ENCODE measurements around the gene NR5A2.

The NR5A2 gene

DNA sequence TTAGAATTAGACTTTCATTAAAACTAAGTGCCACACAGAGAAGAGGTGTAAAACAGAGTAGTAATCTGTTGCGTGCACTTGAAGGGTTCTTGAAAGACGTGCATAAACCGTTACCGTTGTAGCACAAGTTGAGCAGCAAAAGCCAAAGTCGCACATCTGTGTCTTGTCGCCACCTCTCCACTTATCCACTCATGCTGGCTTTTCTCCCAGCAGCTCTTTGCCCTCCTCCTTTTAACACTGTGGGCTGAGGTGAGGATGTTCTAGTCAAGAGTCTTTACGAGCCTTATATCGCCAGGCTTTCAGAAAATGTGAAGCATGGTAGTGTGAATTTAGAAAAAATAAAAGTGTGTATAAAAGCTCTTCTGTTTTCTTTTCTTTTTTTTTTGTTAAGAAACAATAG lies 48.0 kb downstream of the NR5A2 start:
- no peak for DNase-seq

DNA sequence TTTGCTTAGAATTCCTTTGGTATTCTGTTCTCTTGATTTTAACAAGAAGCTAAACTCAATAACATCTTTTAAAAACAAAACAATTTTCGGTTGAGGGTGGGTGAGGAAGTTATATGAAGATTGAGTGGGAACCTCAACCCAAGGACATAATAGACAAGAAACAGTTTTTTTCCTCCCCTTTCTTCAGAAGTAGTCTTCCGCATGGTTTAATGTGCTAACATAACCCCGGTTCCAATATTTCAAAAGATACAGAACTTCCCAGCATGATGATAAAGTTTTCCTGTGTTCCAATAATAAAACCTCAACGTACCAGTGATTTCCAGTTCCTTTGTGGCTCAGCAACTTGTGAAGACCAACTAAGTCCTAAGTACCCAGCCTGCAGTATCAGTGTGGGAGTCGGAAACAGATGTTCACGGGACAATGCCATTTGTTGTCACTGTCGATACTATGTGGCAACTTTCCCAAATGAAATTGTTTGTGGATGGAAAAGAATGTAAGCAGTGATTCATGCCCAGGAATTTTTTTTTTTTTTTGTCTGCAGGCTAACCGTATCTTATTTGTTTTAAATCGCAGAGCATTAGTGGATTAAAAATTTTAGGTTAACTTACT lies 48.5 kb downstream of the NR5A2 start:
- DNase-seq = no peak

DNA sequence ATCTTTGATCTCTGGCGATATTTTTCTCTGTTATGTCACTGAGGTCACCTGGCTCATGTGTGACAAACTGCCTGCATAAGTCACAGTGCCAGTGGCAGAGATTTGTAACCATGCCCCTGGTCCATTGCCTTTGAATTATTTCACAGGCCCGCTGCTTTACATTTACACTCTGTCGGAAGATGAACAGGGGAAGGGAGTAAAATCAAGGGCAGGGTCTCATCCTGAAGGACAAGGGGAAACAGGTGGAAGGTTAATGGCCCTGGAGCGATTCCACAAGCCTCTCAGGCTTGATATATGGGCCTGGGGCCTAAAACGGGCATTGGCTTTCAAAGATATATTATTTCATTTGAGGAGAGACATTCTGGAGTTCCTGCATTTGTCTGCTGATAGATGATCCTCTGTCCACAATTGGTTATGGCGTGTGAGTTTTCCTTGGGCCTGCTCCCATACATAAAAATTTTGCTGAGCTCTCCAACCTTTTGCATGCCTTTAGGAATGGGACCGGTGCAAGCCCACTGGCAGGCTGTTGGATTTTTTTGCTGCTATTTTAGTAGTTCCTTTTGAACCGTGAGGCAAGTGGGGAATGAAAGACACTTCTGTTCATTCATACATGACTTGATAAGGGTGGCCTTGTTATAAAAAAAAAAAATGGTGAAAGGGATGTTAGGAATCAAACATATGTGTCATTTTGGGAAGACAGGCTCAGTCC lies 51.9 kb downstream of the NR5A2 start:
- no peak for DNase-seq

DNA sequence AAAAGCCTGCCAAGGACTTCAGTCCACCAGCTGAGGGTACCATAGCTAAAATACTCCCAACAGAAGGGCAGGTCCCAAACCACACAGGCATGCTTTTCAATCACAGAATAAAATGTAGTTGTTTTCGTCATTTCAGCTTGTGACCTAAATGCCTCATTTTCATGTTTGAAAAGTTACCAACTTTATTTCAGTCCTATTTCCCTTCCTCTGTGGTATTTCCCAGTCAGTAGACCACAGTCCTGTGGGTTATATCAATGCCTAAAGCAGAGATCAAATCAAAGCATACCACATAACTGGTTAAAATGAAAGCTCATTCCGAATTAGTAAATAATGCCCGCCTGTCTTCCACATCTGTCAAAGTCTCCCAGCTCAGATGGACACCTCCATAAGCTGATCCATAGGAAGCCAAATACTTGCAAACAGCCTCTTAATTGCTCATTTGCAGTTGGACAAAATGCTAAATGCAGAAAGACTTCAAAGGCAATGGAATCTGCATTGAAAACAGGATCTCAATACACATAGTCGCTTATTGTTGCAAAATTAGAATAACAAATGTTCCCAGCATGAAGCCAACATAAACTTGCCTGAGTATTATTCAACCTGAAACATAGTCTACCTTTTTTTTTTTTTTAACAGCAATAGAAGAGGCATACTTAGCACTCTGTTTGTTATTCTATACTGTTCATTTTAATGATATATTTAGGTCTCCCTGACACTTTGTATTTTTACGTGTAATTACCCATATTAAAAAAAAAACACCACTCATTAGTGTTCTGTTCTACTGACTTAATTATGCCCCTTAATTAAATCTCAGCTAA lies 53.9 kb downstream of the NR5A2 start:
- DNase-seq = no peak

DNA sequence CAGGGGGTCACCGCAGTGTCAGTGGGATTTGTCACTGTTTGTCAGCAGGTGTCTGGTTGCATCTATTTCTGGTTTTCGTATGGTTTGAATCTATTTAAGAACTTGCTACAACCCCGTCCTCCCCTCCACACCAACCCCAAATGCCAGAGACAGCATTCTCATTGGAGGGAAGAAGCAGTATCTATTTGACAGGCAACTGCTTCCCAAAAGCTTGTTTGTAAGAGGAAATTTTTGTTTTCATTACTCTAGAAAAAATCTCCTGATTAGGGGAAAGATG lies 54.4 kb downstream of the NR5A2 start:
- no peak for DNase-seq

DNA sequence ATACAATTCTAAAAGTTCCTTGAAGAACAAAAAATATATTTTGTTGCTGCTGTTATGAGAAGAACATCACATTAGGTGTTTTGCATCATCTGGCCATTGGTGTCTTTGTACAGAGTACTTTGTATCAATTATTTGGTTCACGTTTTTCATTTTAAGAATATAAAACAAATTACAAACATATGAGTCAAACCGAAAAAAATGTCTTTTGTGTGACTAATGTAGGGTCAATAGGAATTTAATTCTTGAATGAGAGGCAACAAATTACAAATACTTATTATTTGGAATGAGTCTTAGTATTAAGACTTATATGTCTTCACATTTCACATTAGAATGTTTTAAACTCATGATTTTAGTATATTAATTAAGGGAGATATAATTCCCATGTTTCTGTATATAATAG lies 54.8 kb downstream of the NR5A2 start:
- no peak for DNase-seq

DNA sequence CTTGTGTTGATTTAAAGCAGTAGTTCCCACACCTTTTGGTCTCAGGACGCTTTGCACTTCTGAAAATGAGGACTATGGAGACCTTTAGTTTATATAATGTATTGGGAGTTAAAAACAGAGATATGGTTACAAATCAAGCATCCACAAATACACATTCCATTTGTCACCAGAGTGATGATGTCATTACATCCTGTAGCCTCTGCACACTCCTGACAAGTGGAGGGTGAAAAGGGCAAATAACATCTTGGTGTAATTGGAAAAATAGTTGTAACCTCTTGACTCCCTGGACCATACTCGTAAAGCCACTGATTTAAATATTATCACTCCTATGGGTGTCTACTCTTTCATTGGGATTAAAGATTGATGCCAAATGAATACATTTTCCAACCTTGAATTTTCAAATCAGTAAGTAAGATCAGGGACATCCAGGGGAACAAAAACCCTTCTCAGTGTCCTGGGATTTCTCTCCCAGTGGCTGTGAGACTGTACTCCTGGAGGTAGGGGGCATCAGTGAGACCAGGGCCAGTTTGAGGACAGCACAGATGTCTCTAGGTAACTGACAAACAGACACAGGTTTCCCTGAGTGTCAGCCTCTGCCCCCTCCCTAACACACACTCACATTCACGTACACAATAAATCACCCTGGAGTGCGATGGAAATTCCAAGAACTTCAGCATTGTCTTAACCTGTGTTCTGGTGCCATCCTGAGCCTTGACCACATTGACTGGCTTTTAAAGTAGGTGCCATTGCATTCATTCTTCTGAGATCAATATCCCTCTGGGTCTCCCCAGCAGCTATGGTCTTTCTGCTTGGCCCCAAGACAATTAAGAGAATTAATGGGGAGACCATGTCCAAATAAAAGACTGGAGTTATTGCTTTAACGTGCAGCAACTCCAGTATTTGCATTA lies 63.0 kb downstream of the NR5A2 start:
- DNase-seq = no peak

DNA sequence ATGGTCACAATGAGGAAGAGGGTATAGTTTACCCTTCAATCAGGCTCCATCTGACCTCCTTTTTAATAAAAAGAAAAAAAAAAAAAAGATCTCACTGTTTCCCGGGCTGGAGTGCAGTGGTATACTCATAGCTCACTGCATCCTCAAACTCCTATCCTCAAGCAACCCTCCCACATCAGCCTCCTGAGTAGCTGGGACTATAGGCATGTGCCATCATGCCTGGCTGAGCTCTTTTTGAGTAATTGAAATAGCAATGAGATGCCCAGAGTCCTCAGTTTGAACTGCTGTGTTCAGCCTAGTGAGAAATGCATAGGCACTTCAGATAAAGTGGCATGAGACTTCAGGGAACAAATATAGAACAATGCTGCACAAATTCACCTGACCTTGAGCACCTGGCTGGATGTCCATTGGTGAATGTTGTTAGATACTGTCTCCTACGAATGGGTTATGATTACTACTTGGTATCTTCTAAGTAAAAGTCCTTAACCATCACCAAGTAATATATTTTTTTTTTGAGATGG lies 67.6 kb downstream of the NR5A2 start:
- DNase-seq = no peak

DNA sequence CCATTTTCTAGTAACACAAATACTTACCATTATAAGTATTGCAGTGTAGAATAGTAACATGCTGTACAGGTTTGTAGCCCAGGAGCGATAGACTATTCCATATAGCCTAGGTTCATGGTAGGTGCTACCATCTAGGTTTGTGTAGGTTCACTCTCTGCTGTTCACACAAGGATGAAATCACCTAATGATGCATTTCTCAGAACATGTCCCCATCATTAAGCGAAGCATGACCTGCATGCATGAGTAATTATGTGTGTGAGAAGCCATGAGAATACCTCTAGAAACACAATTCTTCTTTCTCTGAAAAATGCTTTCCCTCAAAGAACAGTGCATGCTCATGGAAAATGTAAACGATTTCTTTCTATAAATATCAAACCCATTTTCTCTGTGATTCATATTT lies 69.3 kb downstream of the NR5A2 start:
- no peak for DNase-seq

DNA sequence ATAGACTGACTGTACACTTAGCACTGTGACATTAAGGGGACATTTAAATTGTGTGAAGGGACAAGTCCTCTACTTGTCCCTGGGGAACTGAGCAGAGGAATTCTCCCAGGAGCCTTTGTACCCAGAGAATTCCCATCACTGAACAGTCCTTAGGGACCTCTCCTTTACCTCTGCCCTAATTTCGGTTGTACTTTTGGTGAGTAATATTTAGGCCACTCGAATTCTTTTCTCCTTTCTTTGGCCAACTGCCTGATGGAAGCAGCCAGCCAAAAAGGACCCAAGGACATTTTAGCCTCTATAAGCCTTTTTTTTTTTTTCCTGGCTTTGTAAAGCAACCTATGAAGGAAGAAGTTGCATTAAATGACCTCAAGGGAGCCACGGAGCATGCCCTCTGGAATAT lies 71.5 kb downstream of the NR5A2 start:
- DNase-seq = no peak

DNA sequence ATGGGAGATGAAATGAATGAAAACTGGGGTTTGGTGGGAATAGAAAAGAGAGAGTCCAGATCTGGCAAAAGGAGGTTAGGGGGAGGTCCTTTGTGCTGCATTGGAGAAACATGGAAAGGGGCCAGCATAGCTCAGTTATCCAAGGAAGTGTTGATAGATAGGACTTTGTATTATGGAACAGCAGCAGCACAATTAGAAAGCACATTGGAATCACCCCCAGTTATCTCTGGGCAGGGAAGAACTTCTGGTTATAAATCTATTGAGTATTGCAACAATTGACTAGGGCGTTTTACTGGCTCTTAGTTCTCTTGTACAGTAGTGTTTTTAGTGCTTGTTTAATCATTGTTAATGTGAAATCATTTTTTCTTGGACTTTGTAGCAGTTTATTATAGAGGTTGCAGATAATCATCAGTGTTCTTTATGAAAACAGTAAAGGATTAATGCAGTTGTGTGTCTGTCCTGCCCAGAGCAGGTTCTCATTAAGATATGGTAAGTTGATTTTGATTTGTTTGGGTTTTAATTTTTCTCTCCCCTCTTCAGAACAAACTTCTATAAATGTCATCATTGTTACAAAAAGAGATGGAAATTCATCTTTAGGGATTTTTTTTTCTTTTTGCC lies 76.6 kb downstream of the NR5A2 start:
- DNase-seq = no peak

DNA sequence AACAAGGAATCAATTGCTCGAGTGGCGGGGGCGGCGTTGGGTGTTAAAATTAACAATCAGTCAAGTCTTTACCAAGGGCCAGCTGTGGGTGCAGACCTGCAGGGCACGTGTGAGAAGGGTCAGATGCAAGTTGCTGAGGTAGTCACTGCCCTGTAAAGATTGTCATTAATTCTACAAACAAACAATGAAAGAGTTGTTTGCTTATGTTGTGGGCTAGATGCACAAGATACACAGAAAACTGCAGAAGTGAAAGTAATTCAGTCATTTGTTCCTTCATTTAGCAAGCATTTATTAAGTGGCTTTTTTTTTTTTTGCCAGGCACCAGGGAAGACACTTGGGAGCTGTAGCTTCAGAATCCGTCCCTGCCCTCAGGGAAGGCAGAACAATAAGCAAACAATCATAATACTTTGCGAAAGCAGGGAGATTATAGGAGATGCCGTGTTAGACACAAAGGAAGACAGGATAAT lies 79.5 kb downstream of the NR5A2 start:
- no peak for DNase-seq

DNA sequence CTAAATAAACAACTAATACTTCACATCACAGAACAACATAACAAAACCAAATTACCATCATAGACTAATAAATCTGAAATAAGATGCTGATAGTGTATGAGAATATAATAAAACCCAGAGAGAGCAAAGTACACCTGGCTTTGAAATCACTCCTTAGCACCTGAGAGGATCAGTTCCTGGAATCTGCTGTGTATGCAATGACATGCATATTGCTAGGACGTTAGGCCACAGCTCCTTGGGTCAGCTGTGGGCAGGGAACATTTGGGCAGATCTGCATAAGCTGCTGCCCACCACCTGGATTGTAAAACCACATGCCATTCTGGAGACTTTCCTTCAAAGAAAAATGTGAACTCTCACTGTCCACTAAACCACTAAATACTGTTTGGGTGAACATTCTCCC lies 81.1 kb downstream of the NR5A2 start:
- DNase-seq = no peak

DNA sequence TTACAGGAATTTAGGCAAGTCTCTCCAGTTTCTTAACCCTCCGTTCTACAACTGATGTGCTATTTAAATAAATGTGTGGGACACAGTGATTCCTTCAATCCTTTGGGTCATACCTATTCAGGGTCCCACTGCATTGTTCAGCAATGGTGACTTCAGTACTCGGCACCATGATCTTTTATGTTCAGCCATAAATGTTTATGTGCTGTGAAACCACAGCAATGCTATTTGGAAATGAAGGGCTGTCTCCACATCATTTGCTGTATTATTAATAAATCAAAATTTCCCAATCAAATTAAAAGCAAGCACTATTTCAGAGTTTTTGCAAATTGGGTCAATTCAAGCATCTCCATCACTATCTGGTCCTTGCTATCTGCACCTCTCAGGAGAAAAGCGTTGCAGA lies 84.8 kb downstream of the NR5A2 start:
- no peak for DNase-seq

DNA sequence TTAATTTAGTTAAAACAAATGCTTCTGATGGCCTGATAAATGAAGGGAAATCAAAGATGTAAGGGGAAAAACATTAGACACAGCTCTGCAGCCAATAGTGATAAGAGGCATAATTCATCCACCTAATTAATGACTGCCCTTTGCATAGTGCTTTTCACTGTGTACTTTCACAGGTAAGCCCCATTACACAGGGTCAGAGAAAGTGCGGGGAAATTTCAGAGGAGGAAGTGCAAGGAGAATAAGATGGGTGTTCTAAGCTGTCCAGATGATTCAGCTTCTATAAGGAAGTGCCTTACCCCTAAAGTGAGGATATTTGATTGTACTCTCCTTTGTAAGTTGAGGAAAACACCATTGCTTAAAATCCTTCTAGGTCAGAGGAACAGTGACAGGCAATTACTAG lies 88.0 kb downstream of the NR5A2 start:
- DNase-seq = no peak

DNA sequence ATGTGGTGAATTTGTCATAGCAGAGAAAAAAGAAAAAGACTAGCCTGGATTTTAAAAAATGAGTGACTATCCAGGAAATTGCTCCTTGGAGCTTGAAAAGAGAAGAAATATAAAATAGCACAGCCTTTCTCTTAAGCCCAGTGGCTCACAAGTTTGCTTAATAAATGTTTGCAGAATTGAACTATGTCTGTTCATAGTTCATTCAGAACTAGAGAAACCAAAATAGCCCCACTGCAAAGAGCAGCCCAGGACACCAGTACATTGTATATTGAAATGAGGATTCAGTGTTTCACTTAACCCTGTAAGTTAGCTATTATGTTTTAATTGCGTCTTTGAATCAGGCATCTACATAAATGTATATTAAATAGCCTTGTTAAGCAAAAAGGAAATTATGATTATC lies 88.8 kb downstream of the NR5A2 start:
- DNase-seq = no peak

DNA sequence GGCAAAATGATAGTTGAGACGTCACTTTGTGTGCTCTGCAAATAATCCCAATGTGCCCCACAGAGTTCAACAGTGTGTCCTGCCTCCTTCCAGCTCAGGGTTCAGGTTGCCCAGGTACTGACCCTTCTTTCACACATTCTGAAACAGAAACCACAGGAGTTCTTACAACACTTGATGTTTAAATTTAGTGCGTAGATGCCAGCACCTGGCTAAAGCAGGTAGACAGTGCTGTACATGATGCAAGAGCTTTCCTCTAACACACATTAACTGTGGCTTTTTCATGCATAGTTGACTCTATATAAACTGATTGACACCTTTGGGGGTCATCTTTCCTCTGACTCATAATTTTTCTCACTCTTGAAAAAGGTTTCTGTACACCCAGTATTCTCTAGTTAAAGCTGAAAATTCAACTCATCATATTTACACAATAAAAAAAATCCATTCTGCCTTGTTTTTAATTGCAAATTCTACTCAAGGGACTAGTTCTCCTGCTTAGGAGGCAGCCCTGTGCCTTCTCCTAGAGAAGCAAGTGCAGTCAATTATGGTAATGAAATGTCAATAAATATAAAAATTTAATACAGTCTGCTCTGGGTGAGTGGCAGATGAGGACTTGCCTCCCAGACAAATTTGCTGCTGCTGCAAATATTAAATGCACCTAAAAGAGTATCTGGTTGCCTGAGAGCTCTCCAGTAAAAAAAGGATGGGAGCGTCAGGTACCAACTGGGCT lies 91.4 kb downstream of the NR5A2 start:
- DNase-seq = no peak

DNA sequence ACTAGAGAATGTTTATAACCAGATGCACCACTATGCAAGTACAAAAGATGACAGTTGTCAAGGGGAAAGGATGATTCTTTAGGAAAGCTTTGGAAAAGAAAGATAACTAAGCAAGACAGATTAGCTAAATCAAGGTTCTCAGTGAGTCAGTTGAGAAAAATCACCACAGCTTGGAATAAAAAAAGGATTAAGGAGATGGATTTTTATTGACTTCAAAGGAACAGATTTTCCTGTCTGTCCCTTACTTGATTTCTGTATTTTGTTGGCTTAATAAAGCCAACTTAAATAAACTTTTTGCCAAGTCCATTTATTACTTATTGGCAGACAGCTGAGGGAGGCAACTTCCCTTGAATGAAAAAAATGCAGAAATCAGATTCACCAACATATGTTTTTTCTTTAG lies 93.9 kb downstream of the NR5A2 start:
- no peak for DNase-seq

DNA sequence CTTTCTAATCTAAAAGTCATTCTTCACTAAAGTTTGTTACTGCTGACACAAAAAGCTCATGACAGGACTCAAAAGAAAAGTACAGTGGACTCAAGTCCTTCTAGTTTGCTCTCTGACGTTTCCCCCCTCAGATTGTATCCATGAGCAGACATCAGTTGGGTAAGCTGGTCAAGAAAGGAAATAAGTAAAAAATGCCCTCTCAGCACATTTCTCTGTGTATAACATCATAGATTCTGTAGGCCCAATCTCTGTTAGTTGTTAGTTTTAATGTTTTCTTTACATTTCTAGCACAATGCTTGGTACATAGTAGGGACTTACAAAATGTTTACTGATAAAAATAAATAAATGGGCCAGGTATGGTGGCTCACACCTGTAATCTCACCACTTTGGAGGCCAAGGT lies 96.8 kb downstream of the NR5A2 start:
- no peak for DNase-seq

DNA sequence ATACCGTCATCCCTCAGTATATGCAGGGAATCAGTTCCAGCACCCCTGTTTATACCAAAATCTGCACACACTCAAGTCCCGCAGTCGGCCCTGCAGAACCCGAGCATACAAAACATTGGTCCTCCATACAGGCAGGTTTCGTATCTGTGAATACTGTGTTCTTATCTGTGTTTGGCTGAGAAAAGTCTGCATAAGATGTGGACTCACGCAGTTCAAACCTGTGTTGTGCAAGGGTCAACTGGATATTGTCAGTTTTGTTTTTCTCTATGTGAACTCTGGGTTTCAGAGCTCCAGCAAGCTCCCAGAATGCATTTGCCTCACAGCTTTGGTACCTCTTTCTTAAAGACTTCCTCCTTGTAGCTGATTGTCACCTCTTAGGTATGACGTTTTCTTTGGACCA lies 100.6 kb downstream of the NR5A2 start:
- DNase-seq = no peak

DNA sequence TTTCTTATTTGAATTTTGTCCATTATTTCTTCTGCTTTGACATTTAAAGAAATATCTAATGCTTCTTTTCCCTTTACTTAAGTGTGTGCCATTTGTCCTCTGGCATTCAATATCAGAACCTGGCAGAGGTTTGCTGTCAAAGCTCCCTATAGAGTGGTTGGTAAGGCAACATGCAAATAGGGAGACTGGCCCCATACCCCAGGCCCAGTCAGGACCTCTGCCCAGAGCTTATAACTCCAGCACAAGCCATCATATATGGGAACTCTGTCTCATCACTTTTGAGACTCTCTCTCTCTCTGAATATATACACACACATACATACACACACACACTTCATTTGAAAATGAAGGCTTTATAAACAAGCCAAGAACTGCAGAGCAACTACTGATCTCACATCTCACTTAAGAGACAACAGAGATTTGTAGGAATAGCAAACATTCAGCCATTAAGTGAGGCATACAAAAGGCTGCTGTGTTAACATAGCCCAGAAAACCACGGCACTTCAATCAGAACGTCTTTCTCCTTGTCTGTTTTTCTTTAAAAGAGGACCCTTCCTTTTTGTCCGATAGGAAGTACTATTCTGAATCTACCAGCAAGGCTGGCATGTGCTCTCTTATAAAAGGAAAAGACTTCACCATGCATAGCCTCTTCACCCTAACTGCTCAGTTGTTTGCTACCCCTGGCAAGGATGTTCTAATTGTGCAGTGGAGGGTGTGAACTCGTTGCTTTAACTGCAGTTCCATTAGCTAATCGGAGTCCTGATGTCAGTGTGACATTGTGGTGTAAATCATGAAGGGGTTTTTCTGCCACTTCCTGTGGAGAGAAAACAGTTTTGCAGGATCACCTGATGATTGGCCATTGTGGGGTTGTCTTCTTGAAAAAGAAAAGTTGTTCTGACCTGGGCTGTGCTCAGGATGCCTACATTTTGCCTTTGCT lies 101.7 kb downstream of the NR5A2 start:
- DNase-seq = peak in 1 of 2 donors; percentile 28

Data from bone marrow (tissue), 2 donors.